ENCODE measurements around the gene PTRH2.

DNA sequence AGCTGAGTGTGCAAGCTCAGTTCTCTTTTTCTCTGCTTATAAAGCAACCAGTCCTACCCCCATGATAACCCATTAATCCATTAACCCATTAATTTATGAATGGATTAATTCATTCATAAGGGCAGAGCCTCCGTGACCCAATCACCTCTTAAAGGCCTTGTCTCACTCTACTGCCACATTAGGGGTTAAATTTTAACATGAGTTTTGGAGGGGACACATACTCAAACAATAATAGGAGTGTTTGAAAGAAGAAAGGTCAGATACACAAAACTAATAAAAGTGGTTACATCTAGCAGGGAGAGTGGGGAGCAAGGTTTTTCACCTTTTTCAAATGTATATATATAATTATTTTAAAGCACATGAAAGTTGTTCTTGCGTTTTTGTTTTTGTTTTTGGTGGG lies 7.0 kb upstream of the PTRH2 start:
- TF ChIP-seq SIN3A (IDR thresholded peaks at IDR 0.05; ENCODE audit: borderline replicate concordance, insufficient read depth, low read length) = no peak
- no peak for TF ChIP-seq TAF1 (IDR thresholded peaks at IDR 0.05; ENCODE audit: borderline replicate concordance, insufficient read depth, low read length)
- no peak for TF ChIP-seq REST (IDR thresholded peaks at IDR 0.05; ENCODE audit: insufficient read depth in 1 of 2, low read depth in 2 of 2, low read length in 2 of 2)

Measured in PFSK-1 (cell line).